ENCODE results near the gene PREX1.

The PREX1 gene

GRCh38 chr20:48711044-48711428 is 116.8 kb downstream of the PREX1 start:
- POLR2A ChIA-PET (ENCODE audit: low non-redundant PET) = no interaction called here
- no peak for TF ChIP-seq CTCF (conservative IDR thresholded peaks at IDR 0.05; ENCODE audit: low read depth)
- no peak overlapping the region for H3K27ac ChIP-seq
- DNase-seq (ENCODE audit: low spot score) = no peak
- CTCF ChIA-PET = interaction anchor here (0.9 to 2.6 kb wide), 2 partner anchors 53 to 1047 kb away, joined by 4 to 11 read pairs; no protein-coding TSS in a partner anchor

- ChIA-PET POLR2A (ENCODE audit: low non-redundant PET) (interaction anchor here (0.6 kb wide), 1 partner anchor 113 kb away, joined by 3 read pairs; no protein-coding TSS in a partner anchor), CTCF (interaction anchor here (0.5 to 2.6 kb wide), 4 partner anchors 14 to 1228 kb away, joined by 3 to 11 read pairs (median 3); no protein-coding TSS in a partner anchor)
- DNase-seq (ENCODE audit: low spot score) = no peak
Observed at GRCh38 chr20:48710341-48711043, 117.3 kb downstream of the PREX1 start.

GRCh38 chr20:48709744-48710143 is 118.1 kb downstream of the PREX1 start:
- no peak for DNase-seq (ENCODE audit: low spot score)
- TF ChIP-seq CTCF (conservative IDR thresholded peaks at IDR 0.05; ENCODE audit: low read depth) = no peak
- no peak overlapping the region for H3K27ac ChIP-seq
- ChIA-PET CTCF (interaction anchor here (0.6 to 1.1 kb wide), 2 partner anchors 15 to 1229 kb away, joined by 3 read pairs; no protein-coding TSS in a partner anchor), POLR2A (ENCODE audit: low non-redundant PET) (interaction anchor here (0.6 kb wide), 1 partner anchor 113 kb away, joined by 3 read pairs; no protein-coding TSS in a partner anchor)

More at GRCh38 chr20:48710341-48711043, 117.3 kb downstream of the PREX1 start:
- TF ChIP-seq CTCF (conservative IDR thresholded peaks at IDR 0.05; ENCODE audit: low read depth) = no peak
- no peak overlapping the region for H3K27ac ChIP-seq

GRCh38 chr20:48709058-48709691 is 118.6 kb downstream of the PREX1 start:
- POLR2A ChIA-PET (ENCODE audit: low non-redundant PET) = no interaction called here
- no peak for DNase-seq (ENCODE audit: low spot score)
- H3K27ac ChIP-seq = no peak overlapping the region
- CTCF ChIA-PET = interaction anchor here (0.6 kb wide), 1 partner anchor 76 kb away, joined by 3 read pairs; no protein-coding TSS in a partner anchor
- no peak for TF ChIP-seq CTCF (conservative IDR thresholded peaks at IDR 0.05; ENCODE audit: low read depth)

GRCh38 chr20:48708630-48709029 is 119.2 kb downstream of the PREX1 start:
- no peak overlapping the region for H3K27ac ChIP-seq
- DNase-seq (ENCODE audit: low spot score) = no peak
- no peak for TF ChIP-seq CTCF (conservative IDR thresholded peaks at IDR 0.05; ENCODE audit: low read depth)
- ChIA-PET CTCF (no interaction called here), POLR2A (ENCODE audit: low non-redundant PET) (no interaction called here)

- H3K27ac ChIP-seq = no peak overlapping the region
- ChIA-PET POLR2A (ENCODE audit: low non-redundant PET) (no interaction called here), CTCF (interaction anchor here (0.7 kb wide), 1 partner anchor 10 kb away, joined by 3 read pairs; no protein-coding TSS in a partner anchor)
- DNase-seq (ENCODE audit: low spot score) = no peak
- TF ChIP-seq CTCF (conservative IDR thresholded peaks at IDR 0.05; ENCODE audit: low read depth) = no peak
Observed at GRCh38 chr20:48708116-48708515, 119.7 kb downstream of the PREX1 start.
